KMS-11 (cell line): ENCODE data around the gene GALNT2.
A peak's percentile ranks its signal among the peaks of the same experiment; 100 is the strongest.

ENCODE experiments used
- H2AFZ ChIP-seq: fragments of 200-600 bp; sonication (generic); 2 replicates; pipeline ENCODE4 v1.6.1; 2016; ENCODE audit warnings: antibody characterized with exemption, mixed run types, low read depth
- H3K27ac ChIP-seq: fragments of 200-600 bp; sonication (generic); 2 replicates; pipeline ENCODE4 v1.6.1; 2016; ENCODE audit warnings: mild to moderate bottlenecking, mixed run types
- H3K27me3 ChIP-seq: fragments of 200-600 bp; sonication (generic); 2 replicates; pipeline ENCODE4 v1.6.1; 2017; ENCODE audit warnings: mild to moderate bottlenecking, low read depth, mixed run types, moderate library complexity; ENCODE audit not compliant: insufficient read depth
- H3K36me3 ChIP-seq: fragments of 200-600 bp; sonication (generic); 2 replicates; pipeline ENCODE4 v1.6.1; 2017; ENCODE audit warnings: mild to moderate bottlenecking, mixed run types; ENCODE audit not compliant: insufficient read depth
- H3K4me1 ChIP-seq: fragments of 200-600 bp; sonication (generic); 2 replicates; pipeline ENCODE4 v1.6.1; 2016; ENCODE audit warnings: mild to moderate bottlenecking, low read depth, mixed run types; ENCODE audit not compliant: poor library complexity, severe bottlenecking
- H3K4me2 ChIP-seq: fragments of 200-600 bp; sonication (generic); 2 replicates; pipeline ENCODE4 v1.7.0; 2016; ENCODE audit warnings: mild to moderate bottlenecking, mixed run types
- H3K4me3 ChIP-seq: fragments of 200-600 bp; sonication (generic); IDR thresholded peaks from 2 replicates; pipeline ENCODE4 v1.6.1; 2017; ENCODE audit warnings: low read depth, low read length, mixed read lengths; ENCODE audit not compliant: insufficient read depth
- H3K79me2 ChIP-seq: fragments of 200-600 bp; sonication (generic); 2 replicates; pipeline ENCODE4 v1.6.1; 2016; ENCODE audit warnings: low read depth, mixed run types; ENCODE audit not compliant: insufficient read depth
- H3K9ac ChIP-seq: fragments of 200-600 bp; sonication (generic); 2 replicates; pipeline ENCODE4 v1.6.1; 2016; ENCODE audit warnings: mild to moderate bottlenecking, mixed run types
- H4K20me1 ChIP-seq: fragments of 200-600 bp; sonication (generic); 2 replicates; pipeline ENCODE4 v1.6.1; 2016; ENCODE audit warnings: mild to moderate bottlenecking, mixed run types; ENCODE audit not compliant: insufficient read depth
- TF ChIP-seq, protein P1 (sequence below): fragments of 200-600 bp; sonication (generic); conservative IDR thresholded peaks from 2 replicates; pipeline ENCODE4 v1.6.1; 2017; ENCODE audit warnings: low read depth, mild to moderate bottlenecking, antibody characterized with exemption, low read length, moderate library complexity, mixed read lengths

Gene GALNT2

DNA sequence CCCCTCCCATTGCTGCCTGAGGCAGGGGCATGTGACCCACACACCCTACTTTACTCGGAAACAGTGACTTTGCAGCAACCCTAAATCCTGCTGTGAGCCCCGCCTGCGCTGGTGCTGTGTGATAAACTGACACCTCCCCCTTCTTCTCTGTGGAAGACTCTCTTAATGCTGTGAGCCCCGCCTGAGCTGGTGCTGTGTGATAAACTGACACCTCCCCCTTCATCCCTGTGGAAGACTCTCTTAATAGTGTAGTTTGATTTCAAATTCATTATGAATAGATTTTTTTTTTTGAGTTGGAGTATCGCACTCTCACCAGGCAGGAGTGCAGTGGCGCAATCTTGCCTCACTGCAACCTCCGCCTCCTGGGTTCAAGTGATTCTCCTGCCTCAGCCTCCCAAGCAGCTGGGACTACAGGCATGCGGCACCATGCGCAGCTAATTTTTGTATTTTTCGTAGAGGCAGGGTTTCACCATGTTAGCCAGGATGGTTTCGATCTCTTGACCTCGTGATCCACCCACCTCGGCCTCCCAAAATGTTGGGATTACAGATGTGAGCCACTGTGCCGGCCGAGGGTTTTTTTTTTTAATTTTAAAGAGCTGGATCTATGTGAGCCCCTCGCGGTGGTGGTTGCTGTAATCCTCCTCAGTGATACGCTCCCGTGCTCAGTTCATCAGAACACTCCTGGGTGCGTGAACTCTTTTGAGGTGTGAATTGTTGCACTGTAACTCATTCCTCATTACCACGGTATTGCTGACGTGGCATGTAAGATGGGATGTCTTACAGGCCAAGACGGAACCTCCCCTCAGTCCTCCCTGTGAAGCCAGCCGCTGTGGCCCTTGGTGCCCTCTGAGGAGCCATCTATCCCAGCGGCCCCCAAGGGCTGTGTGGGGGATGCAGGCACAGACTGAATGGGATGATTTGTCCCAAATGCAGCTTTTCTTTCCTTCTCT, 60.3 kb downstream of the GALNT2 start:
- no peaks in the 10 kb centered on the region for H3K27me3 ChIP-seq
- H3K4me3 ChIP-seq, result no peak overlapping the region
- no peaks in the 10 kb centered on the region for H4K20me1 ChIP-seq
- H3K4me2 ChIP-seq, result peak overlapping the region; percentile 98; the same call in 1 of the 2 replicates
- no peak overlapping the region for H3K9ac ChIP-seq
- H3K36me3 ChIP-seq, result no peaks in the 10 kb centered on the region
- no peak overlapping the region for H2AFZ ChIP-seq
- TF ChIP-seq, protein P1, sequence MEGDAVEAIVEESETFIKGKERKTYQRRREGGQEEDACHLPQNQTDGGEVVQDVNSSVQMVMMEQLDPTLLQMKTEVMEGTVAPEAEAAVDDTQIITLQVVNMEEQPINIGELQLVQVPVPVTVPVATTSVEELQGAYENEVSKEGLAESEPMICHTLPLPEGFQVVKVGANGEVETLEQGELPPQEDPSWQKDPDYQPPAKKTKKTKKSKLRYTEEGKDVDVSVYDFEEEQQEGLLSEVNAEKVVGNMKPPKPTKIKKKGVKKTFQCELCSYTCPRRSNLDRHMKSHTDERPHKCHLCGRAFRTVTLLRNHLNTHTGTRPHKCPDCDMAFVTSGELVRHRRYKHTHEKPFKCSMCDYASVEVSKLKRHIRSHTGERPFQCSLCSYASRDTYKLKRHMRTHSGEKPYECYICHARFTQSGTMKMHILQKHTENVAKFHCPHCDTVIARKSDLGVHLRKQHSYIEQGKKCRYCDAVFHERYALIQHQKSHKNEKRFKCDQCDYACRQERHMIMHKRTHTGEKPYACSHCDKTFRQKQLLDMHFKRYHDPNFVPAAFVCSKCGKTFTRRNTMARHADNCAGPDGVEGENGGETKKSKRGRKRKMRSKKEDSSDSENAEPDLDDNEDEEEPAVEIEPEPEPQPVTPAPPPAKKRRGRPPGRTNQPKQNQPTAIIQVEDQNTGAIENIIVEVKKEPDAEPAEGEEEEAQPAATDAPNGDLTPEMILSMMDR, result no peak
- peaks cover 90% of the 10 kb centered on the region for H3K4me1 ChIP-seq
- no peak overlapping the region; the same call in 1 of the 2 replicates for H3K27ac ChIP-seq
- peaks cover 82% of the 10 kb centered on the region for H3K79me2 ChIP-seq

DNA sequence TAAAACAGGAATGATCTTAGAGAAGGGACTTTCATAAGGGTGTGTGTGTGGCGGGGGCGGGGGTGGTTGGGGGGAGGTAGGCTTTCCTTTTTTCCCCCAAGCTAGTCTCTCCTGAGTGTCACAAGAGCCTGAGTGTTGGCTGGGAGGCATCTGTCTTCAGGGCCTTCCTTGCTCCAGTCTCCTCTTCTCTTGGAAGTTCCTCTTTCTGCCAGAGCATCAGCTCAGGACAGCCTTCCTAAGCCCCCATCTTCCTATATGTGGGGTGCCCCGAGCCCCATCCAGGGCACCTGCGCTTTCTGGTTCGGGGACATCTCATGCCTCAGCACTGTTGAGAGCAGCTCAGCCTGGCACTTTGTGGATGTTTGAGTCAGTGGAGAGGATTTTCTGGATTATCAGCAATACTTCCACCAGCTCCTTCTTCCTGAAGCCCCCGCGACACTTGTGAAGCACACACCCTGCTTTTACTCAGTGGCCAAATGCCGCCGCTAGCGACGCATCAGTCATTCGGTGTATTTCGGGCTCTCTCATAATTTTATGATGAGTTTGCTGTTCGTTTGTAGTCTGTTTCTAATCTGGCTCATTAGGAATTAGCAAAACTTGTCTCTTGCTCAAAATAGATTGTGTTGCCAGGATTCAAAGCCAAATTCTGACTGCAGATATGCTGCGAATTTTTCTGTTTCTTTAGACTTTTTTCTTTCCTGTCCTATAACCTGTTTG, 61.7 kb downstream of the GALNT2 start:
- Histone ChIP-seq H3K9ac (no peak overlapping the region), H4K20me1 (no peaks in the 10 kb centered on the region), H3K27me3 (no peaks in the 10 kb centered on the region), H3K36me3 (no peaks in the 10 kb centered on the region), H3K4me3 (no peak overlapping the region), H3K27ac (no peak overlapping the region), H3K4me2 (no peak overlapping the region), H3K79me2 (peaks cover 92% of the 10 kb centered on the region), H3K4me1 (peaks cover 92% of the 10 kb centered on the region), H2AFZ (no peak overlapping the region)
- TF ChIP-seq, protein P1, result no peak

DNA sequence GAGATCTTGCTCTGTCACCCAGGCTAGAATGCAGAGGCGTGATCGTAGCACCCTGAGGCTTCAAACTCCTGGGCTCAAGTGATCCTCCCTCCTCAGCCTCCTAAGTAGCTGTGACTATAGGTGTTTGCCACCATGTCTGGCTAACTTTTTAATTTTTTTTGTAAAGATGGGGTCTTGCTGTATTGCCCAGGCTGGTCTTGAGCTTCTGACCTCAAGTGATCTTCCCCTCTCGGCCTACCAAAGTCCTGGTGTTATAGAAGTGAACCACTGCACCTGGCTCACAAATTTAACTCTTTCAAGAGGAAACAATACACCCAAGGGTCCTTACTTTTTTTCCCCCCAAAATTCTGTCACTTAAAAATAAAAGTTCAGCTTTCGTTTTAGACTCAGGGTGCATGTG, 62.3 kb downstream of the GALNT2 start:
- H3K4me3 ChIP-seq, result no peak overlapping the region
- H4K20me1 ChIP-seq, result no peaks in the 10 kb centered on the region
- H3K79me2 ChIP-seq, result peaks cover 96% of the 10 kb centered on the region
- no peak overlapping the region for H2AFZ ChIP-seq
- no peak overlapping the region for H3K9ac ChIP-seq
- no peaks in the 10 kb centered on the region for H3K36me3 ChIP-seq
- no peaks in the 10 kb centered on the region for H3K27me3 ChIP-seq
- H3K27ac ChIP-seq, result no peak overlapping the region
- TF ChIP-seq, protein P1, result no peak
- H3K4me2 ChIP-seq, result no peak overlapping the region
- H3K4me1 ChIP-seq, result peaks cover 93% of the 10 kb centered on the region

DNA sequence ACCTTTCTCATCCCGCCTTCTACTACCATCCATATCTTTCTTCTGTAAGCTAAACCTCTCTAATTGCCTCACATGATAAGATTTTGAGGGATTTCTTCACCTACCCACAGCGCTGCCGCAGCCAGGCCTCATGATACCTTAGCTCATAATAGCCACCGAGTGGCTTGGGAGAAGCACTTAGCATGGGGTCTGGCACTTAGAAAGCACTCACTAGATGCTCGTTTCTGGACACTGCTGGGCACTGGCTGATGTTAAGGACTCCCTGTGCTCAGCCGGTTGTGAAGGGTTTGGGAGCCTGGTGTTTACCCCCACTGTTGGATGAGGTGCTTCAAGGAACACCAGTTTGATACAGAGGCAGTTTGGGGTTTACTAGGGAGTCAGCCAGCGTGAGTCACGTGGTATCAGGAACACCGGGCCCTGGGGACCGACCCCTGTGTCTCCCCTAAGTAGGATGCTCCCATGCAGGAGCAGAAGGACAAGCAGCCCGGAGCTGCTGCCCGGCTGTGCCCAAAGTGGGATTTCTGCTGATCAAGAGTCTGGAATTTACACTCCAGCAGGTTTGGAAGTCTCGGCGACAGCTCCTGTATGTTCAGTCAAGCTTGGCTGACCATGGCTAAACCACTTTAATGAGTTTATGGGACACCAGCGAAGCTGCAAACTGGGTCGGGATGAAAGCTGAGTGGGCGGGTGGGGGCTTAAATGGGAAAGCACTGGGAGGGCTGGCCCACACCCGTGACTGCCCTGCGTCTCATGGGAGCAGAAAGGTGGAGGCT, 63.3 kb downstream of the GALNT2 start:
- peaks cover 84% of the 10 kb centered on the region for H3K4me1 ChIP-seq
- H3K4me2 ChIP-seq, result no peak overlapping the region
- no peaks in the 10 kb centered on the region for H3K36me3 ChIP-seq
- H3K4me3 ChIP-seq, result no peak overlapping the region
- H3K27ac ChIP-seq, result no peak overlapping the region
- H4K20me1 ChIP-seq, result no peaks in the 10 kb centered on the region
- H3K9ac ChIP-seq, result no peak overlapping the region
- H3K79me2 ChIP-seq, result peaks cover 98% of the 10 kb centered on the region
- no peak overlapping the region for H2AFZ ChIP-seq
- H3K27me3 ChIP-seq, result no peaks in the 10 kb centered on the region
- TF ChIP-seq, protein P1, result no peak
